Endometrial microvascular endothelial cells (primary cell): ENCODE data around the gene MMP23B. TPM values are rescaled to one million over a fixed set of nuclear protein-coding genes. Genes with fewer than 3 reads are reported as not detected.

Source experiments
- in situ Hi-C: cut with HindIII; loops from 2 replicates; pipeline ENCODE4 v1.10.0; 2017; ENCODE audit warnings: low sequenced_read_pairs, low pct_unique_long_range_greater_than_20kb; ENCODE audit errors: inconsistent ontology term
- total RNA-seq: library from RNA; depleted of rRNA; stranded (reverse); fragments of >200 nt; gene quantifications from one replicate; pipeline ENCODE4 v1.2.3, GENCODE V29; 2015; ENCODE audit errors: inconsistent ontology term

MMP23B gene
- total RNA-seq, 1 donor from 2014 or later = not detected

- in situ Hi-C loops = no loop called here
These were observed 46.8 kb downstream of the MMP23B start for GRCh38 chr1:1678581-1679380.

DNA sequence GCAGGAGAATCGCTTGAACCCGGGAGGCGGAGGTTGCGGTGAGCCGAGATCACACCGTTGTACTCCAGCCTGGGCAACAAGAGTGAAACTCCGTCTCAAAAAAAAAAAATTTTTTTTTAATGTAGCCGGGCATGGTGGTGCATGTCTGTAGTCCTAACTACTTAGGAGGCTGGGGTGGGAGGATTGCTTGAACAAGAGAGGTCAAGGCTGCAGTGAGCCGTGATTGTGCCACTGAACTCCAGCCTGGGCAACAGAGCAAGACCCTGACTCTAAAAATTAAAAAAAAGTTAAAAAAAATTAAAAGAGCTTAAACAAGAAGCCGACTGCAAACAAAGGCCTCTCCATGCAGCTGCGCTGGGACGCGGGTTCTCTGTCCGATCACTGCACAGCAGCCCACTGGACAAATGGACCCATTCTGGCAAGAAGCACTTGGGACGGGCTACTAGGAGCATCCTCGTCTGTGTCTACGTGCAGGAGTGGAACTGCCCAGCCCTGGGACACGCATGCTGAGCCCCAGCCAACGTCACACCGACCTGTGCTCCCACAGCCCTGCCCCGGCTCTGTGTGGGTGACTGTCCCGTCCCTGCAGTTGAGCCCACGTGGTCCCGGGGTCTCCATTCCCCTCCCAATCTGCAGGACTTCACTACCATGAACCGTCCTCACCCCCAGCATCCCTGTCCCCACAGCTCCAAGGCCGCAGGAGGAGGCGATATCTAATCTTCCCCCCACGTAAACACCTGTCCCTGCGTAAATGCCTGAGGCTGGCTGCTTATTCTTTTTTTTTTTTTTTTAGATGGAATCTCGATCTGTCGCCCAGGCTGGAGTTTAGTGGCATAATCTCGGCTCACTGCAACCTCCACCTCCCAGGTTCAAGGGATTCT, 48.3 kb downstream of the MMP23B start:
- in situ Hi-C loops = no loop called here

- in situ Hi-C loops = no loop called here
These were observed 48.9 kb downstream of the MMP23B start for GRCh38 chr1:1680912-1681273.

DNA sequence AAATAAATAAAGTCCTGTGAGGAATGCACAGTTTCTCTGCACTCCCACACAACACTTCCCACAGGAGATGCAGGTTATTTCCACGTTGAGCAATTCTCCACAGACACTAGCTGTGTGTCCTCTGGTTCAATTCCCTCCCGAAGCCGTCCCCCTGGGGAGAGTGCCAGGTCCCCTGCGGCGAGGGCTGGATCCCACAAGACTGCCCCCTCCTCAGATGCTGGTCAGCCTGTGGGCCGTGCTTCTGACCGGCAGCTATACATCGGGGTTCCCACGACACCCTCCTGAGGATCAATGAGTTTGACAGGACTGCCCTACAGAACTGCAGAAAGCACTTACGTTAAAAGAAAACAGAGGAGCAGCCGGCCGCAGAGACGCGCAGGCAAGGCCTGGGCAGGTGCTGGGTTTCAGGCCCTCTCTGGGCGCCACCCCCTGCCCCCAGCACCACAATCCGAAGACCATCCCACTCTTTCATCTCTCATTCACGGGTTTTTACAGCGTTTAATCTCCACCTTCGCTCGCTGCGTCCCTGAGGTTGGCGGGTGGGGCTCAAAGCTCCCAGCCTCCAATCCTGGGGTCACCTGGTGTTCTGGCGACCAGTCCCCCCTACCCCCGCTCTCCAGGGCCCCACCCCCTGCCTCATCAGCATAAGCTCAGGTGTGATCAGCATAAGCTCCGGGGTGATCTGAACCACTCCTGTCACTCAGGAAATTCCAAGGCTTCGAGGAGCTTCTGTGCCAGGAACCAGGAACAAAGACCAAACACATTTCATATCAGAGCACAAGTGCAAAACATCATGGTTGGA, 51.3 kb downstream of the MMP23B start:
- in situ Hi-C loops = no loop called here

Other genes starting within 250 kb of the MMP23B start
- gene CCNL2, start 232.8 kb upstream of the MMP23B start, total RNA-seq = 85.4 TPM
- gene MRPL20, start 224.9 kb upstream of the MMP23B start, total RNA-seq = 180 TPM
- gene ANKRD65, start 210.9 kb upstream of the MMP23B start, total RNA-seq = 2.0 TPM
- 27.5 TPM for gene VWA1, start 196.5 kb upstream of the MMP23B start, total RNA-seq
- under 0.01 TPM for gene ATAD3C, start 182.5 kb upstream of the MMP23B start, total RNA-seq
- gene ATAD3B, start 160.4 kb upstream of the MMP23B start, total RNA-seq = 34.4 TPM
- gene ATAD3A, start 120.0 kb upstream of the MMP23B start, total RNA-seq = 67.8 TPM
- 1.0 TPM for gene TMEM240, start 91.5 kb upstream of the MMP23B start, total RNA-seq
- 95.1 TPM for gene SSU72, start 57.3 kb upstream of the MMP23B start, total RNA-seq
- gene FNDC10, start 32.0 kb upstream of the MMP23B start, total RNA-seq = 1.0 TPM
- 7.4 TPM for gene MIB2, start 16.7 kb upstream of the MMP23B start, total RNA-seq
- gene CDK11B, start 26.8 kb downstream of the MMP23B start, total RNA-seq = 17.7 TPM
- gene SLC35E2B, start 60.6 kb downstream of the MMP23B start, total RNA-seq = 23.0 TPM
- gene CDK11A, start 92.2 kb downstream of the MMP23B start, total RNA-seq = 6.9 TPM
- gene NADK, start 146.3 kb downstream of the MMP23B start, total RNA-seq = 78.4 TPM